ENCODE data around the gene CEP57L1. TPM values are rescaled to one million over a fixed set of nuclear protein-coding genes. Genes with fewer than 3 reads are reported as not detected.

The CEP57L1 gene
- polyA plus RNA-seq, 3 donors: 3.4 to 5.2 (median 3.9) TPM

DNA sequence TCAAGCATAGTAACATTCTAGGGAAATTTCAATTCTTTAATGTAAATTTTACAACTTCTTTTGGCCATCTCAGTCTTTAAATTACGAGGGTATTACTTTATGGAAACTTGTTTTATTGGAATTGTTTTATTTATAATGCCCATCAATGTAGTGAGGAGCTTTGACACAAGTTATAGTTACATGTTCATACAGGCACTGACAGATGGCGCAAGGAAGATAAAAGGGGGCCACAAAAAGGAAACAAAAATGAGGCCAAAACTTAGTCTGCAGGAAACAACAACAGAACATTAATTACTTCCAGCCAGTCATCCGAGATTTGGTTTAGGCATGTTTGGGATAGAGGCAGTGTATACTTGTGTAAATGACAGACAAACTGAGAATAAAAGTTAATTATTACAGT, 18.9 kb upstream of the CEP57L1 start:
- Histone ChIP-seq H3K79me2 (ENCODE audit: insufficient read depth, low read length) (no peaks in the 10 kb centered on the region), H2AFZ (ENCODE audit: insufficient read depth, low read depth, low read length, poor library complexity, severe bottlenecking) (no peak overlapping the region), H3K9ac (ENCODE audit: insufficient read depth, low read length, poor library complexity, severe bottlenecking) (no peak overlapping the region), H3K27me3 (ENCODE audit: control insufficient read depth in 2 of 2, insufficient read depth in 2 of 2, low read length in 2 of 2) (no peaks in the 10 kb centered on the region), H3K9me3 (replicated peaks in 1 of 2; ENCODE audit: control insufficient read depth in 1 of 2, insufficient read depth in 1 of 2, low read length in 2 of 2) (no peaks in the 10 kb centered on the region), H3K27ac (ENCODE audit: low read depth in 1 of 2, low read length in 2 of 2) (no peak overlapping the region), H3K4me2 (replicated peaks; ENCODE audit: extremely low read depth, low read length, poor library complexity, severe bottlenecking) (no peak overlapping the region), H3K4me3 (replicated peaks in 1 of 3; ENCODE audit: low read depth in 2 of 3, low read length in 3 of 3) (no peak overlapping the region), H3K36me3 (replicated peaks in 1 of 2; ENCODE audit: control insufficient read depth in 1 of 2, insufficient read depth in 2 of 2, low read length in 2 of 2) (no peaks in the 10 kb centered on the region), H4K20me1 (ENCODE audit: insufficient read depth, low read length) (peaks cover 12% of the 10 kb centered on the region), H3K4me1 (ENCODE audit: control insufficient read depth in 1 of 2, insufficient read depth in 2 of 2, low read length in 2 of 2) (peaks cover 2 to 10% of the 10 kb centered on the region in 2 donors)
- H3K4me1 Mint-ChIP-seq: peaks cover 16% of the 10 kb centered on the region
- no peak for DNase-seq
- TF ChIP-seq, protein P1, sequence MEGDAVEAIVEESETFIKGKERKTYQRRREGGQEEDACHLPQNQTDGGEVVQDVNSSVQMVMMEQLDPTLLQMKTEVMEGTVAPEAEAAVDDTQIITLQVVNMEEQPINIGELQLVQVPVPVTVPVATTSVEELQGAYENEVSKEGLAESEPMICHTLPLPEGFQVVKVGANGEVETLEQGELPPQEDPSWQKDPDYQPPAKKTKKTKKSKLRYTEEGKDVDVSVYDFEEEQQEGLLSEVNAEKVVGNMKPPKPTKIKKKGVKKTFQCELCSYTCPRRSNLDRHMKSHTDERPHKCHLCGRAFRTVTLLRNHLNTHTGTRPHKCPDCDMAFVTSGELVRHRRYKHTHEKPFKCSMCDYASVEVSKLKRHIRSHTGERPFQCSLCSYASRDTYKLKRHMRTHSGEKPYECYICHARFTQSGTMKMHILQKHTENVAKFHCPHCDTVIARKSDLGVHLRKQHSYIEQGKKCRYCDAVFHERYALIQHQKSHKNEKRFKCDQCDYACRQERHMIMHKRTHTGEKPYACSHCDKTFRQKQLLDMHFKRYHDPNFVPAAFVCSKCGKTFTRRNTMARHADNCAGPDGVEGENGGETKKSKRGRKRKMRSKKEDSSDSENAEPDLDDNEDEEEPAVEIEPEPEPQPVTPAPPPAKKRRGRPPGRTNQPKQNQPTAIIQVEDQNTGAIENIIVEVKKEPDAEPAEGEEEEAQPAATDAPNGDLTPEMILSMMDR (IDR thresholded peaks at IDR 0.05): no peak
- no peaks in the 10 kb centered on the region for H3K27me3 Mint-ChIP-seq (ENCODE audit: low read depth in 3 of 3)
- no peaks in the 10 kb centered on the region for H3K9me3 Mint-ChIP-seq
- H3K27ac Mint-ChIP-seq: no peak overlapping the region
- intact Hi-C loops (cut with micrococcal nuclease): loop anchor here in 1 of 2 donors (10.0 kb wide), 1 partner anchor 62 kb away; no protein-coding TSS in a partner anchor
- H3K4me3 Mint-ChIP-seq: no peak overlapping the region
- H3K36me3 Mint-ChIP-seq: peaks cover 4 to 6% of the 10 kb centered on the region in 2 donors
- WGBS (ENCODE audit: insufficient coverage): no CpG with 5 or more reads among the region's 3 CpGs

DNA sequence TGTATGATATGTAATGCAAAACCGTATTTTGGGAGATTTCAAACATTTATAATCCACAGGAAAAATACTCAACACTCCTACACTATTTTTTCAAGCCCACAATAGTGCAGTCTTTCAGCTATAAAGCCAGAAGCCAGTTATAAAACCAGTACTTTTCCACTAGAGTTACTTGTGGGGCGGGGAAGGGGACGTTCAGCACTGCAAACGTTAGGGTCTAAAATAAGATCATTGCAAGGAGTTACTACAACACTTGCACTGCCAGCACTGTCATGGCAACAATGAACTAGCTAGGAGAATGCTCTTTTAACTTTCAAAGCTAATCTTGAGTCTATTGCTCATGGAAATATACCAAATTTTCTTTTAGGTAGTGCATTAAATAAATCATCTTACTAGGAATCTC, 15.3 kb upstream of the CEP57L1 start:
- intact Hi-C loops (cut with micrococcal nuclease): loop anchor here in 1 of 2 donors (10.0 kb wide), 1 partner anchor 65 kb away; no protein-coding TSS in a partner anchor
- no peak for DNase-seq
- no peak overlapping the region for H3K27ac ChIP-seq (ENCODE audit: low read depth in 1 of 2, low read length in 2 of 2)
- Mint-ChIP-seq H3K36me3 (peaks cover 11 to 12% of the 10 kb centered on the region in 2 donors), H3K4me1 (peaks cover 13% of the 10 kb centered on the region), H3K9me3 (no peaks in the 10 kb centered on the region), H3K27me3 (ENCODE audit: low read depth in 3 of 3) (no peaks in the 10 kb centered on the region), H3K4me3 (no peak overlapping the region), H3K27ac (peak overlapping the region in 2 of 7 donors; percentile 13 to 45)
- H3K9ac ChIP-seq (ENCODE audit: insufficient read depth, low read length, poor library complexity, severe bottlenecking): no peak overlapping the region
- peaks cover 0 to 7% of the 10 kb centered on the region in 2 donors for H3K4me1 ChIP-seq (ENCODE audit: control insufficient read depth in 1 of 2, insufficient read depth in 2 of 2, low read length in 2 of 2)
- peaks cover 0 to 2% of the 10 kb centered on the region in 2 donors for H3K36me3 ChIP-seq (replicated peaks in 1 of 2; ENCODE audit: control insufficient read depth in 1 of 2, insufficient read depth in 2 of 2, low read length in 2 of 2)
- WGBS (ENCODE audit: insufficient coverage): no CpG with 5 or more reads among the region's 4 CpGs
- no peak overlapping the region for H3K4me2 ChIP-seq (replicated peaks; ENCODE audit: extremely low read depth, low read length, poor library complexity, severe bottlenecking)
- no peaks in the 10 kb centered on the region for H3K27me3 ChIP-seq (ENCODE audit: control insufficient read depth in 2 of 2, insufficient read depth in 2 of 2, low read length in 2 of 2)
- TF ChIP-seq, protein P1 (IDR thresholded peaks at IDR 0.05): no peak
- no peak overlapping the region for H2AFZ ChIP-seq (ENCODE audit: insufficient read depth, low read depth, low read length, poor library complexity, severe bottlenecking)
- peaks cover 2% of the 10 kb centered on the region for H3K79me2 ChIP-seq (ENCODE audit: insufficient read depth, low read length)
- no peak overlapping the region for H3K4me3 ChIP-seq (replicated peaks in 1 of 3; ENCODE audit: low read depth in 2 of 3, low read length in 3 of 3)
- peaks cover 17% of the 10 kb centered on the region for H4K20me1 ChIP-seq (ENCODE audit: insufficient read depth, low read length)
- no peaks in the 10 kb centered on the region for H3K9me3 ChIP-seq (replicated peaks in 1 of 2; ENCODE audit: control insufficient read depth in 1 of 2, insufficient read depth in 1 of 2, low read length in 2 of 2)

Data from CD14-positive monocyte (primary cell).